GM11168 (cell line): Measurements from ENCODE around the gene HLA-DQB1.
"Not testable (repeated sequence)": the region's sequence is repeated elsewhere in the genome, so short reads cannot be mapped to it uniquely, and the experiment has no call there.

Source experiments
- in situ Hi-C: fragments of 300-500 bp; cut with MboI; formaldehyde crosslinking; loops from one replicate; pipeline ENCODE4 v1.12.0; 2022; ENCODE audit warnings: low sequenced_read_pairs; ENCODE audit not compliant: unreplicated experiment

HLA-DQB1 gene

GRCh38 chr6:32635526-32636123 is 30.8 kb downstream of the HLA-DQB1 start:
- in situ Hi-C loops = no loop called here

- in situ Hi-C loops = not testable (repeated sequence)
These were observed 36.7 kb downstream of the HLA-DQB1 start for GRCh38 chr6:32629793-32630192.

GRCh38 chr6:32627831-32628230 is 38.6 kb downstream of the HLA-DQB1 start:
- in situ Hi-C loops = no loop called here

- in situ Hi-C loops = no loop called here
These were observed 39.2 kb downstream of the HLA-DQB1 start for GRCh38 chr6:32627249-32627648.

GRCh38 chr6:32625137-32625536 is 41.3 kb downstream of the HLA-DQB1 start:
- in situ Hi-C loops = no loop called here

- in situ Hi-C loops = no loop called here
These were observed 41.9 kb downstream of the HLA-DQB1 start for GRCh38 chr6:32624565-32624964.

- in situ Hi-C loops = no loop called here
These were observed 42.8 kb downstream of the HLA-DQB1 start for GRCh38 chr6:32623693-32624092.

GRCh38 chr6:32622545-32623401 is 43.7 kb downstream of the HLA-DQB1 start:
- in situ Hi-C loops = no loop called here

GRCh38 chr6:32621372-32621771 is 45.1 kb downstream of the HLA-DQB1 start:
- in situ Hi-C loops = no loop called here

GRCh38 chr6:32617751-32618150 is 48.7 kb downstream of the HLA-DQB1 start:
- in situ Hi-C loops = no loop called here

- in situ Hi-C loops = no loop called here
These were observed 50.4 kb downstream of the HLA-DQB1 start for GRCh38 chr6:32615885-32616532.

GRCh38 chr6:32614366-32615081 is 51.9 kb downstream of the HLA-DQB1 start:
- in situ Hi-C loops = no loop called here

- in situ Hi-C loops = no loop called here
These were observed 53.0 kb downstream of the HLA-DQB1 start for GRCh38 chr6:32613475-32613874.

- in situ Hi-C loops = no loop called here
These were observed 55.7 kb downstream of the HLA-DQB1 start for GRCh38 chr6:32610682-32611296.

- in situ Hi-C loops = no loop called here
These were observed 56.5 kb downstream of the HLA-DQB1 start for GRCh38 chr6:32609731-32610640.
